ENCODE data around the gene USP25.

- TF ChIP-seq CTCF (conservative IDR thresholded peaks at IDR 0.05 in 1 of 2, IDR thresholded peaks at IDR 0.05 in 1 of 2; ENCODE audit: extremely low read depth in 1 of 2, insufficient read depth in 1 of 2, low read depth in 1 of 2, low read length in 2 of 2) = no peak
- no peak for TF ChIP-seq EZH2 (IDR thresholded peaks at IDR 0.05; ENCODE audit: borderline replicate concordance, low read length)
These were observed 79.3 kb downstream of the USP25 start for GRCh38 chr21:15809065-15809464.

Measured in mammary epithelial cell (primary cell).